HEK293 (cell line): Measurements from ENCODE around the gene DTL.

Source experiments
- CTCF ChIA-PET: fragments of 350-600 bp; formaldehyde crosslinking; extraction: SDS; loops from one replicate; lab custom pipeline; 2021; ENCODE audit warnings: antibody characterized with exemption; lab: Yijun Ruan, JAX
- POLR2A ChIA-PET: fragments of 300-600 bp; formaldehyde crosslinking; extraction: SDS; loops from one replicate; lab custom pipeline; 2020; ENCODE audit warnings: antibody characterized with exemption, inconsistent platforms; lab: Yijun Ruan, JAX
- H3K27ac ChIP-seq: fragments of 200-500 bp; sonication (Bioruptor generic); 2 replicates; pipeline ENCODE4 v1.5.1; 2014; ENCODE audit warnings: low read depth, low read length, control low read depth, inconsistent platforms; ENCODE audit errors: extremely low read depth
- H3K36me3 ChIP-seq, 2 experiments: fragments of 200-500 bp in 1 of 2; sonication (Bioruptor generic) in 1 of 2; 1 replicate in 1 of 2; 2 replicates in 1 of 2; pipeline ENCODE4 v1.5.1; 2014 to 2017; ENCODE audit warnings: inconsistent platforms in 2 of 2, low read length in 2 of 2; ENCODE audit not compliant: control insufficient read depth in 2 of 2, insufficient read depth in 1 of 2
- H3K4me1 ChIP-seq: fragments of 200-500 bp; sonication (Bioruptor generic); 2 replicates; pipeline ENCODE4 v1.5.1; 2014; ENCODE audit warnings: mild to moderate bottlenecking, low read length, inconsistent platforms; ENCODE audit not compliant: control insufficient read depth, insufficient read depth
- H3K4me3 ChIP-seq: 2 replicates; pipeline ENCODE4 v1.5.1; 2011; ENCODE audit warnings: low read depth, mild to moderate bottlenecking, control low read depth, low read length, moderate library complexity
- H3K9me3 ChIP-seq: fragments of 200-500 bp; sonication (Bioruptor generic); 2 replicates; pipeline ENCODE4 v1.5.1; 2014; ENCODE audit warnings: low read depth, low read length, inconsistent platforms; ENCODE audit not compliant: control insufficient read depth, insufficient read depth
- GFI1B ChIP-seq: fragments of 450-650 bp; formaldehyde crosslinking; IDR thresholded peaks from 2 replicates; pipeline ENCODE4 v1.5.1; 2016; ENCODE audit warnings: missing biosample characterization, missing genetic modification characterization
- KLF16 ChIP-seq: fragments of 450-650 bp; formaldehyde crosslinking; IDR thresholded peaks from 2 replicates; pipeline ENCODE4 v1.5.1; 2017; ENCODE audit warnings: missing biosample characterization, missing genetic modification characterization
- RBAK ChIP-seq: fragments of 450-650 bp; formaldehyde crosslinking; IDR thresholded peaks from 2 replicates; pipeline ENCODE4 v1.5.1; 2016; ENCODE audit warnings: missing biosample characterization, missing genetic modification characterization
- REPIN1 ChIP-seq: fragments of 450-650 bp; formaldehyde crosslinking; IDR thresholded peaks from 2 replicates; pipeline ENCODE4 v1.5.1; 2017; ENCODE audit warnings: missing biosample characterization, missing genetic modification characterization, low read depth
- SALL2 ChIP-seq: fragments of 450-650 bp; formaldehyde crosslinking; IDR thresholded peaks from 2 replicates; pipeline ENCODE4 v1.5.0; 2017; ENCODE audit warnings: missing biosample characterization, mild to moderate bottlenecking, missing genetic modification characterization, borderline replicate concordance
- TCF7L2 ChIP-seq: IDR thresholded peaks from 2 replicates; pipeline ENCODE4 v1.6.1; 2011; ENCODE audit warnings: low read depth, mild to moderate bottlenecking, inconsistent platforms, low read length, moderate library complexity, borderline replicate concordance
- WT1 ChIP-seq: fragments of 450-650 bp; formaldehyde crosslinking; IDR thresholded peaks from 2 replicates; pipeline ENCODE4 v1.5.1; 2016; ENCODE audit warnings: missing biosample characterization, missing genetic modification characterization
- ZBTB1 ChIP-seq: fragments of 450-650 bp; formaldehyde crosslinking; IDR thresholded peaks from 2 replicates; pipeline ENCODE4 v1.5.1; 2016; ENCODE audit warnings: missing biosample characterization, missing genetic modification characterization
- ZBTB17 ChIP-seq: fragments of 450-650 bp; formaldehyde crosslinking; IDR thresholded peaks from 2 replicates; pipeline ENCODE4 v1.5.1; 2016; ENCODE audit warnings: missing biosample characterization, missing genetic modification characterization
- ZFP3 ChIP-seq: fragments of 450-650 bp; formaldehyde crosslinking; IDR thresholded peaks from 2 replicates; pipeline ENCODE4 v1.5.1; 2016; ENCODE audit warnings: low read depth, missing biosample characterization, missing genetic modification characterization
- ZIC2 ChIP-seq: fragments of 450-650 bp; formaldehyde crosslinking; IDR thresholded peaks from 2 replicates; pipeline ENCODE4 v1.5.1; 2016; ENCODE audit warnings: missing biosample characterization, missing genetic modification characterization
- ZNF169 ChIP-seq: fragments of 450-650 bp; formaldehyde crosslinking; IDR thresholded peaks from 2 replicates; pipeline ENCODE4 v1.5.1; 2016; ENCODE audit warnings: missing biosample characterization, missing genetic modification characterization
- ZNF223 ChIP-seq: fragments of 450-650 bp; formaldehyde crosslinking; IDR thresholded peaks from 2 replicates; pipeline ENCODE4 v1.5.1; 2016; ENCODE audit warnings: missing biosample characterization, missing genetic modification characterization
- ZNF23 ChIP-seq: fragments of 450-650 bp; formaldehyde crosslinking; IDR thresholded peaks from 2 replicates; pipeline ENCODE4 v1.5.1; 2016; ENCODE audit warnings: missing biosample characterization, missing genetic modification characterization, borderline replicate concordance
- ZNF239 ChIP-seq: fragments of 450-650 bp; formaldehyde crosslinking; IDR thresholded peaks from 2 replicates; pipeline ENCODE4 v1.5.1; 2016; ENCODE audit warnings: missing biosample characterization, missing genetic modification characterization
- ZNF266 ChIP-seq: fragments of 450-650 bp; formaldehyde crosslinking; IDR thresholded peaks from 2 replicates; pipeline ENCODE4 v1.5.1; 2016; ENCODE audit warnings: missing biosample characterization, missing genetic modification characterization, low read depth
- ZNF311 ChIP-seq: fragments of 450-650 bp; formaldehyde crosslinking; IDR thresholded peaks from 2 replicates; pipeline ENCODE4 v1.5.1; 2017; ENCODE audit warnings: missing biosample characterization, missing genetic modification characterization, borderline replicate concordance
- ZNF394 ChIP-seq: fragments of 450-650 bp; formaldehyde crosslinking; IDR thresholded peaks from 2 replicates; pipeline ENCODE4 v1.5.1; 2016; ENCODE audit warnings: missing biosample characterization, missing genetic modification characterization, mild to moderate bottlenecking, moderate library complexity, borderline replicate concordance
- ZNF433 ChIP-seq: fragments of 450-650 bp; formaldehyde crosslinking; IDR thresholded peaks from 2 replicates; pipeline ENCODE4 v1.5.1; 2016; ENCODE audit warnings: missing biosample characterization, missing genetic modification characterization, low read depth
- ZNF548 ChIP-seq: fragments of 450-650 bp; formaldehyde crosslinking; IDR thresholded peaks from 2 replicates; pipeline ENCODE4 v1.5.1; 2016; ENCODE audit warnings: missing biosample characterization, missing genetic modification characterization
- ZNF549 ChIP-seq: fragments of 450-650 bp; IDR thresholded peaks from 2 replicates; pipeline ENCODE4 v1.5.1; 2018; ENCODE audit warnings: missing biosample characterization, missing genetic modification characterization, mild to moderate bottlenecking, inconsistent platforms, moderate library complexity
- ZNF623 ChIP-seq: fragments of 450-650 bp; formaldehyde crosslinking; IDR thresholded peaks from 2 replicates; pipeline ENCODE4 v1.5.1; 2016; ENCODE audit warnings: missing biosample characterization, missing genetic modification characterization
- ZNF76 ChIP-seq: fragments of 450-650 bp; formaldehyde crosslinking; IDR thresholded peaks from 2 replicates; pipeline ENCODE4; 2016; ENCODE audit warnings: low read depth, missing biosample characterization, missing genetic modification characterization, borderline replicate concordance
- TF ChIP-seq, protein P1 (sequence below): fragments of 450-650 bp; formaldehyde crosslinking; conservative IDR thresholded peaks from 2 replicates; pipeline ENCODE4 v1.5.1; 2016; ENCODE audit warnings: low read depth, missing biosample characterization, missing genetic modification characterization
- TF ChIP-seq, protein P2 (sequence below): fragments of 450-650 bp; formaldehyde crosslinking; IDR thresholded peaks from 2 replicates; pipeline ENCODE4 v1.5.1; 2016; ENCODE audit warnings: missing biosample characterization, missing genetic modification characterization
- TF ChIP-seq, protein P3 (sequence below): fragments of 450-650 bp; formaldehyde crosslinking; IDR thresholded peaks from 2 replicates; pipeline ENCODE4 v1.5.1; 2016; ENCODE audit warnings: missing biosample characterization, missing genetic modification characterization, borderline replicate concordance

DTL gene

GRCh38 chr1:212127221-212127620, 91.7 kb downstream of the DTL start:
- Histone ChIP-seq H3K4me3 (no peak overlapping the region), H3K36me3 (peaks cover 0 to 6% of the 10 kb centered on the region in 2 experiments; a peak in 1 of 3 replicates), H3K27ac (no peak overlapping the region), H3K9me3 (no peaks in the 10 kb centered on the region), H3K4me1 (no peaks in the 10 kb centered on the region)
- ChIA-PET CTCF (no interaction called here), POLR2A (no interaction called here)
- TF ChIP-seq KLF16 (tag by site-specific recombination) (no peak), ZNF311 (no peak), ZNF394 (tag by site-specific recombination) (no peak), ZNF169 (no peak), SALL2 (no peak), ZFP3 (tag by site-specific recombination) (no peak), ZNF239 (no peak), ZNF23 (tag by site-specific recombination) (no peak), ZIC2 (tag by site-specific recombination) (no peak), REPIN1 (tag by site-specific recombination) (no peak), RBAK (tag by site-specific recombination) (no peak), GFI1B (tag by site-specific recombination) (no peak), ZNF223 (tag by site-specific recombination) (no peak), ZNF266 (tag by site-specific recombination) (no peak), ZNF433 (tag by site-specific recombination) (no peak)
- TF ChIP-seq, protein P1, sequence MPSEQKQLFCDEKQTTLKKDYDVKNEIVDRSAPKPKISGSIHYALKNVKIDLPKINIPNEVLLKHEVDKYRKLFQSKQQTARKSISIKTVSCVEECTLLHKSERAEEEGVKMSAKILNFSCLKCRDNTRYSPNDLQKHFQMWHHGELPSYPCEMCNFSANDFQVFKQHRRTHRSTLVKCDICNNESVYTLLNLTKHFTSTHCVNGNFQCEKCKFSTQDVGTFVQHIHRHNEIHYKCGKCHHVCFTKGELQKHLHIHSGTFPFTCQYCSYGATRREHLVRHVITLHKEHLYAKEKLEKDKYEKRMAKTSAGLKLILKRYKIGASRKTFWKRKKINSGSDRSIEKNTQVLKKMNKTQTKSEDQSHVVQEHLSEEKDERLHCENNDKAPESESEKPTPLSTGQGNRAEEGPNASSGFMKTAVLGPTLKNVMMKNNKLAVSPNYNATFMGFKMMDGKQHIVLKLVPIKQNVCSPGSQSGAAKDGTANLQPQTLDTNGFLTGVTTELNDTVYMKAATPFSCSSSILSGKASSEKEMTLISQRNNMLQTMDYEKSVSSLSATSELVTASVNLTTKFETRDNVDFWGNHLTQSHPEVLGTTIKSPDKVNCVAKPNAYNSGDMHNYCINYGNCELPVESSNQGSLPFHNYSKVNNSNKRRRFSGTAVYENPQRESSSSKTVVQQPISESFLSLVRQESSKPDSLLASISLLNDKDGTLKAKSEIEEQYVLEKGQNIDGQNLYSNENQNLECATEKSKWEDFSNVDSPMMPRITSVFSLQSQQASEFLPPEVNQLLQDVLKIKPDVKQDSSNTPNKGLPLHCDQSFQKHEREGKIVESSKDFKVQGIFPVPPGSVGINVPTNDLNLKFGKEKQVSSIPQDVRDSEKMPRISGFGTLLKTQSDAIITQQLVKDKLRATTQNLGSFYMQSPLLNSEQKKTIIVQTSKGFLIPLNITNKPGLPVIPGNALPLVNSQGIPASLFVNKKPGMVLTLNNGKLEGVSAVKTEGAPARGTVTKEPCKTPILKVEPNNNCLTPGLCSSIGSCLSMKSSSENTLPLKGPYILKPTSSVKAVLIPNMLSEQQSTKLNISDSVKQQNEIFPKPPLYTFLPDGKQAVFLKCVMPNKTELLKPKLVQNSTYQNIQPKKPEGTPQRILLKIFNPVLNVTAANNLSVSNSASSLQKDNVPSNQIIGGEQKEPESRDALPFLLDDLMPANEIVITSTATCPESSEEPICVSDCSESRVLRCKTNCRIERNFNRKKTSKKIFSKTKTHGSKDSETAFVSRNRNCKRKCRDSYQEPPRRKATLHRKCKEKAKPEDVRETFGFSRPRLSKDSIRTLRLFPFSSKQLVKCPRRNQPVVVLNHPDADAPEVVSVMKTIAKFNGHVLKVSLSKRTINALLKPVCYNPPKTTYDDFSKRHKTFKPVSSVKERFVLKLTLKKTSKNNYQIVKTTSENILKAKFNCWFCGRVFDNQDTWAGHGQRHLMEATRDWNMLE (tag by site-specific recombination): no peak
- TF ChIP-seq, protein P2, sequence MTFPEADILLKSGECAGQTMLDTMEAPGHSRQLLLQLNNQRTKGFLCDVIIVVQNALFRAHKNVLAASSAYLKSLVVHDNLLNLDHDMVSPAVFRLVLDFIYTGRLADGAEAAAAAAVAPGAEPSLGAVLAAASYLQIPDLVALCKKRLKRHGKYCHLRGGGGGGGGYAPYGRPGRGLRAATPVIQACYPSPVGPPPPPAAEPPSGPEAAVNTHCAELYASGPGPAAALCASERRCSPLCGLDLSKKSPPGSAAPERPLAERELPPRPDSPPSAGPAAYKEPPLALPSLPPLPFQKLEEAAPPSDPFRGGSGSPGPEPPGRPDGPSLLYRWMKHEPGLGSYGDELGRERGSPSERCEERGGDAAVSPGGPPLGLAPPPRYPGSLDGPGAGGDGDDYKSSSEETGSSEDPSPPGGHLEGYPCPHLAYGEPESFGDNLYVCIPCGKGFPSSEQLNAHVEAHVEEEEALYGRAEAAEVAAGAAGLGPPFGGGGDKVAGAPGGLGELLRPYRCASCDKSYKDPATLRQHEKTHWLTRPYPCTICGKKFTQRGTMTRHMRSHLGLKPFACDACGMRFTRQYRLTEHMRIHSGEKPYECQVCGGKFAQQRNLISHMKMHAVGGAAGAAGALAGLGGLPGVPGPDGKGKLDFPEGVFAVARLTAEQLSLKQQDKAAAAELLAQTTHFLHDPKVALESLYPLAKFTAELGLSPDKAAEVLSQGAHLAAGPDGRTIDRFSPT (tag by site-specific recombination): no peak

- TF ChIP-seq ZNF548 (tag by site-specific recombination) (no peak), ZNF623 (tag by site-specific recombination) (no peak), ZBTB17 (tag by site-specific recombination) (no peak), ZBTB1 (tag by site-specific recombination) (no peak), TCF7L2 (no peak), ZNF549 (tag by site-specific recombination) (no peak), WT1 (tag by site-specific recombination) (no peak), ZNF76 (tag by site-specific recombination) (no peak)
- TF ChIP-seq, protein P3, sequence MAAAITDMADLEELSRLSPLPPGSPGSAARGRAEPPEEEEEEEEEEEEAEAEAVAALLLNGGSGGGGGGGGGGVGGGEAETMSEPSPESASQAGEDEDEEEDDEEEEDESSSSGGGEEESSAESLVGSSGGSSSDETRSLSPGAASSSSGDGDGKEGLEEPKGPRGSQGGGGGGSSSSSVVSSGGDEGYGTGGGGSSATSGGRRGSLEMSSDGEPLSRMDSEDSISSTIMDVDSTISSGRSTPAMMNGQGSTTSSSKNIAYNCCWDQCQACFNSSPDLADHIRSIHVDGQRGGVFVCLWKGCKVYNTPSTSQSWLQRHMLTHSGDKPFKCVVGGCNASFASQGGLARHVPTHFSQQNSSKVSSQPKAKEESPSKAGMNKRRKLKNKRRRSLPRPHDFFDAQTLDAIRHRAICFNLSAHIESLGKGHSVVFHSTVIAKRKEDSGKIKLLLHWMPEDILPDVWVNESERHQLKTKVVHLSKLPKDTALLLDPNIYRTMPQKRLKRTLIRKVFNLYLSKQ (tag by site-specific recombination): no peak
- POLR2A ChIA-PET: no interaction called here
- Histone ChIP-seq H3K4me3 (no peak overlapping the region), H3K27ac (no peak overlapping the region), H3K36me3 (peaks cover 0 to 6% of the 10 kb centered on the region in 2 experiments; a peak in 1 of 3 replicates), H3K4me1 (no peaks in the 10 kb centered on the region), H3K9me3 (no peaks in the 10 kb centered on the region; the same call in 1 of the 2 replicates)
- CTCF ChIA-PET: no interaction called here
Observed at GRCh38 chr1:212129781-212130180, 94.2 kb downstream of the DTL start.
